Measurements from ENCODE around the gene ABI3BP. TPM values are rescaled to one million over a fixed set of nuclear protein-coding genes. Genes with fewer than 3 reads are reported as not detected.

Gene ABI3BP
- polyA plus RNA-seq, 1 of the 3 experiments (the other 2 are of a cell fraction): 8.4 TPM

DNA sequence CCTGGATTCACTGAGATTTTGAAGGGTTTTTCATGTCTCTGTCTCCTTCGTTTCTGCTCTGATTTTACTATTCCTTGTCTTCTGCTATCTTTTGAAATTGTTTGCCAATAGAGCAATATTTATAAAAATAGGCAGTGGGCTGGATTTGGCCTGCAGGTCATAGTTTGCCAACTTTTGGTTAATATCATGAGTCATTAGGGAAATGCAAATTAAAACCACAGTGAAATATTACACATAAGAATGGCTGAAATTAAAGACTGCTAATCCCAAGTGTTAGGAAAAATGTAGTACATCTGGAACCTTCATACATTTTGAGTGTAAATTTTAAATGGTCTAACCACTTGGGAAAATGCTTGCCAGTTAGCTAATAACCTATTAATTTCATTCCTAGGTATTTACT lies 56.3 kb downstream of the ABI3BP start:
- H3K4me1 ChIP-seq (ENCODE audit: control insufficient read depth in 1 of 2, insufficient read depth in 2 of 2, low read depth in 1 of 2, low read length in 1 of 2): no peaks in the 10 kb centered on the region
- H3K27ac ChIP-seq (ENCODE audit: low read depth in 2 of 2, low read length in 1 of 2): no peak overlapping the region
- H3F3A ChIP-seq (replicated peaks; ENCODE audit: insufficient read depth): no peaks in the 10 kb centered on the region
- no peak overlapping the region for H3K4me2 ChIP-seq
- H4K20me1 ChIP-seq (ENCODE audit: insufficient read depth): no peaks in the 10 kb centered on the region
- TF ChIP-seq MEF2A (IDR thresholded peaks at IDR 0.05; ENCODE audit: borderline replicate concordance, low read depth): no peak
- TF ChIP-seq SIN3A (IDR thresholded peaks at IDR 0.05; ENCODE audit: borderline replicate concordance, low read depth, low read length): no peak
- TF ChIP-seq POLR2AphosphoS5 (IDR thresholded peaks at IDR 0.05; ENCODE audit: low read depth, low read length): no peak
- no peak for TF ChIP-seq CHD2 (IDR thresholded peaks at IDR 0.05; ENCODE audit: low read length, partially characterized antibody)
- no peak for DNase-seq
- H3K4me3 ChIP-seq (ENCODE audit: low read depth in 2 of 2, low read length in 1 of 2): no peak overlapping the region
- H3K9me3 ChIP-seq: no peaks in the 10 kb centered on the region
- 0 out of 2 replicates have a peak, but pooled peaks cover 3% of the 10 kb centered on the region for H3K9me2 ChIP-seq
- no peak overlapping the region for H3K9ac ChIP-seq
- no peaks in the 10 kb centered on the region for H3K36me3 ChIP-seq (replicated peaks in 1 of 2; ENCODE audit: control insufficient read depth in 1 of 2, insufficient read depth in 2 of 2, low read length in 1 of 2)
- POLR2A ChIA-PET: no interaction called here
- CTCF ChIA-PET: interaction anchor here (0.7 to 1.6 kb wide), 2 partner anchors 11 to 847 kb away, joined by 3 to 4 read pairs; no protein-coding TSS in a partner anchor
- H3K79me2 ChIP-seq (ENCODE audit: insufficient read depth): no peaks in the 10 kb centered on the region
- 73% methylated on average over 1 of the region's 1 CpG for WGBS (ENCODE audit: low lambda C conversion rate)
- H2AFZ ChIP-seq (ENCODE audit: low read depth): no peak overlapping the region
- H3K27me3 ChIP-seq (ENCODE audit: insufficient read depth): no peaks in the 10 kb centered on the region

DNA sequence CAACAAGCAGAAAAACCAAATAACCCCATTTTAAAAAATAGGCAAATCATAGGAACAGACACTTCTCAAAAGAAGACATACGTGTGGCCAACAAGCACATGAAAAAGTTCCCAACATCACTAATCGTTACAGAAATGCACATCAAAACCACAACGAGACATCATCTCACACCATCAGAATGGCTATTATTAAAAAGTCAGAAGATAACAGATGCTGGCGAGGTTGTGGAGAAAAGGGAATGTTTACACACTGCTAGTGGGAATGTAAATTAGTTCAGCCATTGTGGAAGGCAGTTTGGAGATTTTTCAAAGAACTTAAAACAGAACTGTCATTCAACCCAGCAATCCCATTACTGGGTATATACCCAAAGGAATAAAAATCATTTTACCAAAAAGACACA lies 60.7 kb downstream of the ABI3BP start:
- no peak overlapping the region for H3K9ac ChIP-seq
- CTCF ChIA-PET: interaction anchor here (0.7 to 1.1 kb wide), 2 partner anchors 15 to 49 kb away, joined by 3 read pairs; no protein-coding TSS in a partner anchor

More for the DNA sequence above, 60.7 kb downstream of the ABI3BP start:
- Histone ChIP-seq H4K20me1 (ENCODE audit: insufficient read depth) (no peaks in the 10 kb centered on the region), H3K27ac (ENCODE audit: low read depth in 2 of 2, low read length in 1 of 2) (no peak overlapping the region), H3K4me1 (ENCODE audit: control insufficient read depth in 1 of 2, insufficient read depth in 2 of 2, low read depth in 1 of 2, low read length in 1 of 2) (no peaks in the 10 kb centered on the region), H3K27me3 (ENCODE audit: insufficient read depth) (no peaks in the 10 kb centered on the region), H2AFZ (ENCODE audit: low read depth) (no peak overlapping the region), H3K79me2 (ENCODE audit: insufficient read depth) (no peaks in the 10 kb centered on the region), H3K4me3 (ENCODE audit: low read depth in 2 of 2, low read length in 1 of 2) (no peak overlapping the region), H3K9me3 (no peaks in the 10 kb centered on the region), H3K9me2 (0 out of 2 replicates have a peak, but pooled peaks cover 3% of the 10 kb centered on the region), H3K4me2 (no peak overlapping the region), H3F3A (replicated peaks; ENCODE audit: insufficient read depth) (no peaks in the 10 kb centered on the region), H3K36me3 (replicated peaks in 1 of 2; ENCODE audit: control insufficient read depth in 1 of 2, insufficient read depth in 2 of 2, low read length in 1 of 2) (no peaks in the 10 kb centered on the region)
- no peak for TF ChIP-seq SIN3A (IDR thresholded peaks at IDR 0.05; ENCODE audit: borderline replicate concordance, low read depth, low read length)
- TF ChIP-seq, protein P1, sequence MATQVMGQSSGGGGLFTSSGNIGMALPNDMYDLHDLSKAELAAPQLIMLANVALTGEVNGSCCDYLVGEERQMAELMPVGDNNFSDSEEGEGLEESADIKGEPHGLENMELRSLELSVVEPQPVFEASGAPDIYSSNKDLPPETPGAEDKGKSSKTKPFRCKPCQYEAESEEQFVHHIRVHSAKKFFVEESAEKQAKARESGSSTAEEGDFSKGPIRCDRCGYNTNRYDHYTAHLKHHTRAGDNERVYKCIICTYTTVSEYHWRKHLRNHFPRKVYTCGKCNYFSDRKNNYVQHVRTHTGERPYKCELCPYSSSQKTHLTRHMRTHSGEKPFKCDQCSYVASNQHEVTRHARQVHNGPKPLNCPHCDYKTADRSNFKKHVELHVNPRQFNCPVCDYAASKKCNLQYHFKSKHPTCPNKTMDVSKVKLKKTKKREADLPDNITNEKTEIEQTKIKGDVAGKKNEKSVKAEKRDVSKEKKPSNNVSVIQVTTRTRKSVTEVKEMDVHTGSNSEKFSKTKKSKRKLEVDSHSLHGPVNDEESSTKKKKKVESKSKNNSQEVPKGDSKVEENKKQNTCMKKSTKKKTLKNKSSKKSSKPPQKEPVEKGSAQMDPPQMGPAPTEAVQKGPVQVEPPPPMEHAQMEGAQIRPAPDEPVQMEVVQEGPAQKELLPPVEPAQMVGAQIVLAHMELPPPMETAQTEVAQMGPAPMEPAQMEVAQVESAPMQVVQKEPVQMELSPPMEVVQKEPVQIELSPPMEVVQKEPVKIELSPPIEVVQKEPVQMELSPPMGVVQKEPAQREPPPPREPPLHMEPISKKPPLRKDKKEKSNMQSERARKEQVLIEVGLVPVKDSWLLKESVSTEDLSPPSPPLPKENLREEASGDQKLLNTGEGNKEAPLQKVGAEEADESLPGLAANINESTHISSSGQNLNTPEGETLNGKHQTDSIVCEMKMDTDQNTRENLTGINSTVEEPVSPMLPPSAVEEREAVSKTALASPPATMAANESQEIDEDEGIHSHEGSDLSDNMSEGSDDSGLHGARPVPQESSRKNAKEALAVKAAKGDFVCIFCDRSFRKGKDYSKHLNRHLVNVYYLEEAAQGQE (IDR thresholded peaks at IDR 0.05; ENCODE audit: low read depth, low read length): no peak
- TF ChIP-seq, protein P2, sequence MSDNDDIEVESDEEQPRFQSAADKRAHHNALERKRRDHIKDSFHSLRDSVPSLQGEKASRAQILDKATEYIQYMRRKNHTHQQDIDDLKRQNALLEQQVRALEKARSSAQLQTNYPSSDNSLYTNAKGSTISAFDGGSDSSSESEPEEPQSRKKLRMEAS (IDR thresholded peaks at IDR 0.05; ENCODE audit: low read depth): no peak
- TF ChIP-seq, protein P3, sequence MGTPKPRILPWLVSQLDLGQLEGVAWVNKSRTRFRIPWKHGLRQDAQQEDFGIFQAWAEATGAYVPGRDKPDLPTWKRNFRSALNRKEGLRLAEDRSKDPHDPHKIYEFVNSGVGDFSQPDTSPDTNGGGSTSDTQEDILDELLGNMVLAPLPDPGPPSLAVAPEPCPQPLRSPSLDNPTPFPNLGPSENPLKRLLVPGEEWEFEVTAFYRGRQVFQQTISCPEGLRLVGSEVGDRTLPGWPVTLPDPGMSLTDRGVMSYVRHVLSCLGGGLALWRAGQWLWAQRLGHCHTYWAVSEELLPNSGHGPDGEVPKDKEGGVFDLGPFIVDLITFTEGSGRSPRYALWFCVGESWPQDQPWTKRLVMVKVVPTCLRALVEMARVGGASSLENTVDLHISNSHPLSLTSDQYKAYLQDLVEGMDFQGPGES (IDR thresholded peaks at IDR 0.05; ENCODE audit: low read depth, low read length): no peak
- TF ChIP-seq ELF1 (IDR thresholded peaks at IDR 0.05): no peak
- no peak for TF ChIP-seq TCF12 (IDR thresholded peaks at IDR 0.05)
- TF ChIP-seq, protein P4, sequence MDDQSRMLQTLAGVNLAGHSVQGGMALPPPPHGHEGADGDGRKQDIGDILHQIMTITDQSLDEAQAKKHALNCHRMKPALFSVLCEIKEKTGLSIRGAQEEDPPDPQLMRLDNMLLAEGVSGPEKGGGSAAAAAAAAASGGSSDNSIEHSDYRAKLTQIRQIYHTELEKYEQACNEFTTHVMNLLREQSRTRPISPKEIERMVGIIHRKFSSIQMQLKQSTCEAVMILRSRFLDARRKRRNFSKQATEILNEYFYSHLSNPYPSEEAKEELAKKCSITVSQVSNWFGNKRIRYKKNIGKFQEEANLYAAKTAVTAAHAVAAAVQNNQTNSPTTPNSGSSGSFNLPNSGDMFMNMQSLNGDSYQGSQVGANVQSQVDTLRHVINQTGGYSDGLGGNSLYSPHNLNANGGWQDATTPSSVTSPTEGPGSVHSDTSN (IDR thresholded peaks at IDR 0.05): no peak
- TF ChIP-seq NFIC (IDR thresholded peaks at IDR 0.05; ENCODE audit: borderline replicate concordance): no peak
- no peak for TF ChIP-seq RAD21 (IDR thresholded peaks at IDR 0.05; ENCODE audit: low read length)
- no peak for TF ChIP-seq POLR2AphosphoS5 (IDR thresholded peaks at IDR 0.05; ENCODE audit: low read depth, low read length)
- TF ChIP-seq GABPA (IDR thresholded peaks at IDR 0.05; ENCODE audit: low read depth): no peak
- no peak for TF ChIP-seq FOXM1 (IDR thresholded peaks at IDR 0.05; ENCODE audit: low read depth)
- TF ChIP-seq, protein P5, sequence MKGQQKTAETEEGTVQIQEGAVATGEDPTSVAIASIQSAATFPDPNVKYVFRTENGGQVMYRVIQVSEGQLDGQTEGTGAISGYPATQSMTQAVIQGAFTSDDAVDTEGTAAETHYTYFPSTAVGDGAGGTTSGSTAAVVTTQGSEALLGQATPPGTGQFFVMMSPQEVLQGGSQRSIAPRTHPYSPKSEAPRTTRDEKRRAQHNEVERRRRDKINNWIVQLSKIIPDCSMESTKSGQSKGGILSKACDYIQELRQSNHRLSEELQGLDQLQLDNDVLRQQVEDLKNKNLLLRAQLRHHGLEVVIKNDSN (IDR thresholded peaks at IDR 0.05; ENCODE audit: borderline replicate concordance, low read depth): no peak
- no peak for TF ChIP-seq FOXJ3 (CRISPR knock-in tag; IDR thresholded peaks at IDR 0.05)
- TF ChIP-seq, protein P6, sequence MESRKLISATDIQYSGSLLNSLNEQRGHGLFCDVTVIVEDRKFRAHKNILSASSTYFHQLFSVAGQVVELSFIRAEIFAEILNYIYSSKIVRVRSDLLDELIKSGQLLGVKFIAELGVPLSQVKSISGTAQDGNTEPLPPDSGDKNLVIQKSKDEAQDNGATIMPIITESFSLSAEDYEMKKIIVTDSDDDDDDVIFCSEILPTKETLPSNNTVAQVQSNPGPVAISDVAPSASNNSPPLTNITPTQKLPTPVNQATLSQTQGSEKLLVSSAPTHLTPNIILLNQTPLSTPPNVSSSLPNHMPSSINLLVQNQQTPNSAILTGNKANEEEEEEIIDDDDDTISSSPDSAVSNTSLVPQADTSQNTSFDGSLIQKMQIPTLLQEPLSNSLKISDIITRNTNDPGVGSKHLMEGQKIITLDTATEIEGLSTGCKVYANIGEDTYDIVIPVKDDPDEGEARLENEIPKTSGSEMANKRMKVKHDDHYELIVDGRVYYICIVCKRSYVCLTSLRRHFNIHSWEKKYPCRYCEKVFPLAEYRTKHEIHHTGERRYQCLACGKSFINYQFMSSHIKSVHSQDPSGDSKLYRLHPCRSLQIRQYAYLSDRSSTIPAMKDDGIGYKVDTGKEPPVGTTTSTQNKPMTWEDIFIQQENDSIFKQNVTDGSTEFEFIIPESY (IDR thresholded peaks at IDR 0.05; ENCODE audit: borderline replicate concordance, low read depth): no peak
- TF ChIP-seq SMC3 (IDR thresholded peaks at IDR 0.05; ENCODE audit: low read depth, low read length): no peak
- TF ChIP-seq RCOR1 (IDR thresholded peaks at IDR 0.05; ENCODE audit: low read length): no peak
- TF ChIP-seq TAF1 (IDR thresholded peaks at IDR 0.05; ENCODE audit: borderline replicate concordance, low read depth, low read length): no peak
- DNase-seq: no peak
- POLR2A ChIA-PET: no interaction called here
- 79% methylated on average over 4 of the region's 4 CpGs for WGBS (ENCODE audit: low lambda C conversion rate)
